GM12878 (cell line): ENCODE data around the gene GLUL. TPM values are rescaled to one million over a fixed set of nuclear protein-coding genes. Genes with fewer than 3 reads are reported as not detected.

Source experiments
- ATAC-seq: fragments of 200-7000 bp; cut with Tn5 transposase; 3 replicates; pipeline ENCODE4 v1.9.1; 2020; ENCODE audit warnings: mild to moderate bottlenecking, moderate library complexity
- BruUV-seq: library from RNA; stranded (reverse); fragments of 400-500 nt; replicated peaks from 2 replicates; lab custom pipeline; 2021; lab: Mats Ljungman, UMichigan
- CTCF ChIA-PET: fragments of 300-600 bp; sonication (Branson Sonifier 250); formaldehyde crosslinking; extraction: SDS; loops from one replicate; lab custom pipeline; 2021; ENCODE audit warnings: inconsistent platforms; lab: Yijun Ruan, JAX
- POLR2A ChIA-PET: fragments of 350-600 bp; formaldehyde crosslinking; extraction: SDS; loops from one replicate; lab custom pipeline; 2021; ENCODE audit warnings: inconsistent platforms; lab: Charles Lee
- RAD21 ChIA-PET: fragments of 300-600 bp; sonication (Branson Sonifier 250); formaldehyde crosslinking; loops from one replicate; lab custom pipeline; 2023; ENCODE audit warnings: antibody characterized with exemption; ENCODE audit not compliant: unreplicated experiment; lab: Charles Lee
- SMC1A ChIA-PET: fragments of 300-600 bp; sonication (Branson Sonifier 250); formaldehyde crosslinking; loops from one replicate; lab custom pipeline; 2023; ENCODE audit not compliant: unreplicated experiment, uncharacterized antibody; lab: Charles Lee
- DNase-seq: peaks from one replicate; pipeline ENCODE4 v3.0.0-alpha.2; 2011; ENCODE audit warnings: low read depth, low spot score
- FAIRE-seq: peaks from 3 replicates; lab custom pipeline; 2011; peaks lifted over from hg19 to GRCh38; lab: Jason Lieb, UNC
- H2AFZ ChIP-seq: 2 replicates; pipeline ENCODE4 v1.6.0; 2011; ENCODE audit warnings: low read depth, low read length, control low read depth; ENCODE audit not compliant: control insufficient read depth
- H3K27ac ChIP-seq: 2 replicates; pipeline ENCODE4 v1.5.1; 2011; ENCODE audit warnings: control low read depth; ENCODE audit not compliant: control insufficient read depth, insufficient read depth
- H3K27me3 ChIP-seq, 2 experiments: replicated peaks in 1 of 2; 2 replicates each; pipeline versions ENCODE4 v1.6.0 to v1.6.1; 2011; ENCODE audit warnings: low read length in 1 of 2; ENCODE audit not compliant: control insufficient read depth in 2 of 2, insufficient read depth in 2 of 2
- H3K36me3 ChIP-seq, 2 experiments: 2 replicates each; pipeline ENCODE4 v1.5.1; 2011; ENCODE audit warnings: low read length in 1 of 2; ENCODE audit not compliant: control insufficient read depth in 2 of 2, insufficient read depth in 2 of 2
- H3K4me1 ChIP-seq: 2 replicates; pipeline ENCODE4 v1.6.1; 2011; ENCODE audit warnings: mild to moderate bottlenecking, low read length, moderate library complexity, mixed read lengths; ENCODE audit not compliant: control insufficient read depth, insufficient read depth
- H3K4me2 ChIP-seq: 2 replicates; pipeline ENCODE4 v1.6.0; 2011; ENCODE audit warnings: control low read depth; ENCODE audit not compliant: control insufficient read depth, insufficient read depth
- H3K4me3 ChIP-seq: fragments of 200-600 bp; sonication (generic); 2 replicates; pipeline ENCODE4 v1.5.1; 2016
- H3K79me2 ChIP-seq: 2 replicates; pipeline ENCODE4 v1.6.0; 2011; ENCODE audit warnings: low read length; ENCODE audit not compliant: control insufficient read depth, insufficient read depth
- H3K9ac ChIP-seq: 2 replicates; pipeline ENCODE4 v1.8.0; 2011; ENCODE audit warnings: low read length, control low read depth, mixed read lengths; ENCODE audit not compliant: control insufficient read depth, insufficient read depth
- H3K9me3 ChIP-seq: replicated peaks from 3 replicates; pipeline ENCODE4 v1.5.1; 2011; ENCODE audit warnings: mild to moderate bottlenecking, low read length; ENCODE audit not compliant: control insufficient read depth, insufficient read depth
- H4K20me1 ChIP-seq: 2 replicates; pipeline ENCODE4 v1.6.0; 2011; ENCODE audit not compliant: control insufficient read depth, insufficient read depth
- BRCA1 ChIP-seq: IDR thresholded peaks from 2 replicates; pipeline ENCODE4 v1.6.1; 2011; ENCODE audit warnings: low read depth, low read length, improper control_type of control experiment
- CREM ChIP-seq: IDR thresholded peaks from 2 replicates; pipeline ENCODE4 v1.6.1; 2014; ENCODE audit warnings: antibody characterized with exemption, low read depth
- FOXK2 ChIP-seq: fragments of 450-650 bp; IDR thresholded peaks from 2 replicates; pipeline ENCODE4 v1.6.1; 2017; ENCODE audit warnings: mild to moderate bottlenecking, moderate library complexity
- KDM1A ChIP-seq: fragments of 200-600 bp; sonication (generic); IDR thresholded peaks from 2 replicates; pipeline ENCODE4 v1.6.1; 2016; ENCODE audit warnings: borderline replicate concordance
- LARP7 ChIP-seq: fragments of 450-650 bp; IDR thresholded peaks from 2 replicates; pipeline ENCODE4 v1.6.1; 2017; ENCODE audit warnings: mild to moderate bottlenecking
- MXI1 ChIP-seq: fragments of 150-350 bp; IDR thresholded peaks from 2 replicates; pipeline ENCODE4 v1.6.1; 2011; ENCODE audit warnings: low read depth, mild to moderate bottlenecking, inconsistent platforms, low read length, improper control_type of control experiment
- NFYB ChIP-seq: IDR thresholded peaks from 2 replicates; pipeline ENCODE4 v1.6.1; 2011; ENCODE audit warnings: low read depth, mild to moderate bottlenecking, low read length, improper control_type of control experiment, moderate library complexity; ENCODE audit not compliant: insufficient read depth
- PAX5 ChIP-seq: IDR thresholded peaks from 2 replicates; pipeline ENCODE4 v1.6.1; 2011; ENCODE audit warnings: low read depth, low read length, borderline replicate concordance
- RAD51 ChIP-seq: fragments of 450-650 bp; IDR thresholded peaks from 2 replicates; pipeline ENCODE4 v1.6.1; 2016; ENCODE audit warnings: moderate library complexity, mild to moderate bottlenecking, inconsistent platforms
- SMC3 ChIP-seq: IDR thresholded peaks from 2 replicates; pipeline ENCODE4 v1.6.1; 2011; ENCODE audit warnings: low read length, improper control_type of control experiment, borderline replicate concordance
- SP1 ChIP-seq: IDR thresholded peaks from one replicate; pipeline ENCODE4 v1.6.1; 2011; ENCODE audit warnings: low read depth, low read length
- YBX1 ChIP-seq: fragments of 450-650 bp; IDR thresholded peaks from 2 replicates; pipeline ENCODE4 v1.6.1; 2016; ENCODE audit warnings: antibody characterized with exemption
- ZBTB40 ChIP-seq: fragments of 450-650 bp; IDR thresholded peaks from 2 replicates; pipeline ENCODE4 v1.6.1; 2016; ENCODE audit warnings: mild to moderate bottlenecking, moderate library complexity, borderline replicate concordance
- ZNF207 ChIP-seq: fragments of 450-650 bp; IDR thresholded peaks from 2 replicates; pipeline ENCODE4 v1.6.1; 2014; ENCODE audit warnings: antibody characterized with exemption, mild to moderate bottlenecking, borderline replicate concordance
- WGBS: methylation state at CpG from one replicate; pipeline ENCODE4 v1.1.6; 2016; ENCODE audit warnings: low lambda C conversion rate; ENCODE audit not compliant: insufficient replicate concordance, insufficient coverage; ENCODE audit errors: missing lambda C conversion rate; 5-methylcytosine and 5-hydroxymethylcytosine counted together
- in situ Hi-C: fragments of 300-500 bp; cut with MboI; formaldehyde crosslinking; loops from 9 replicates; pipeline ENCODE4 v1.14.3; 2018; ENCODE audit warnings: mixed read lengths
- intact Hi-C: fragments of 100-400 bp; cut with micrococcal nuclease; formaldehyde crosslinking; loops from one replicate; pipeline ENCODE4 v1.14.2; 2022; ENCODE audit not compliant: unreplicated experiment
- polyA plus RNA-seq, 11 experiments: library from polyadenylated mRNA; depleted of rRNA in 4 of 11; unstranded in 6 of 11; stranded (reverse) in 5 of 11; fragments of >200 nt; fragmentation: Nextera tagmentation in 4 of 11; fragmentation: Illumina TruSeq in 1 of 11; extraction: Ambion mirVana in 4 of 11; extraction: Trizol in 1 of 11; gene quantifications; 1 replicate in 1 of 11; 2 replicates in 10 of 11; pipeline versions ENCODE4 v1.2.1 to v1.2.3, GENCODE V29; 2011 to 2016; ENCODE audit warnings: inconsistent platforms in 2 of 11, missing spikeins in 2 of 11, low read depth in 1 of 11
- total RNA-seq, 4 experiments: library from RNA; depleted of rRNA in 3 of 4; stranded (reverse); fragments of >200 nt in 3 of 4; fragmentation: Illumina TruSeq in 1 of 4; extraction: Trizol in 1 of 4; gene quantifications; 2 replicates each; pipeline versions ENCODE4 v1.2.1 to v1.2.3, GENCODE V29; 2013 to 2021

Gene GLUL
- total and polyA plus RNA-seq, 10 of the 15 experiments (the other 5 are each of a cell fraction or from before 2014, with no cell fraction given), result 2.3 to 392 (median 164) TPM

- Histone ChIP-seq H3K9me3 (no peaks in the 10 kb centered on the region), H3K4me3 (no peak overlapping the region), H3K4me2 (no peak overlapping the region), H3K79me2 (peaks cover 7% of the 10 kb centered on the region), H3K36me3 (peaks cover 0 to 5% of the 10 kb centered on the region in 2 experiments; a peak in 3 of 4 replicates), H3K9ac (no peak overlapping the region), H3K27me3 (no peaks in the 10 kb centered on the region), H2AFZ (no peak overlapping the region), H3K27ac (no peak overlapping the region), H3K4me1 (peaks cover 11% of the 10 kb centered on the region), H4K20me1 (no peaks in the 10 kb centered on the region)
- DNase-seq (no peak), FAIRE-seq (no peak), ATAC-seq (no peak)
- 89% methylated on average over 5 of the region's 5 CpGs for whole genome bisulfite sequencing
- in situ Hi-C loops (no loop called here), intact Hi-C loops (no loop called here)
- ChIA-PET SMC1A (interaction anchor here (0.7 to 5.6 kb wide), 4 partner anchors 8 to 243 kb away, joined by 4 to 42 read pairs (median 4); no protein-coding TSS in a partner anchor), RAD21 (interaction anchor here (1.5 to 4.0 kb wide), 2 partner anchors 241 to 245 kb away, joined by 5 to 24 read pairs; no protein-coding TSS in a partner anchor), POLR2A (interaction anchor here (0.6 kb wide), 1 partner anchor 39 kb away, joined by 3 read pairs; no protein-coding TSS in a partner anchor), CTCF (interaction anchor here (0.7 to 2.8 kb wide), 8 partner anchors 8 to 334 kb away, joined by 3 to 15 read pairs (median 3); no protein-coding TSS in a partner anchor)
- no TSS peak for BruUV-seq
- TF ChIP-seq RAD51 (no peak), SP1 (no peak), BRCA1 (no peak), YBX1 (no peak), NFYB (no peak), MXI1 (no peak), FOXK2 (no peak), SMC3 (no peak), ZBTB40 (no peak), PAX5 (no peak), LARP7 (no peak), ZNF207 (no peak), CREM (no peak), KDM1A (no peak)
Observed at GRCh38 chr1:182388392-182389134, 3.0 kb downstream of the GLUL start.
